Measurements from ENCODE around the gene CEL.

- TF ChIP-seq CTCF (IDR thresholded peaks at IDR 0.05), result no peak
- TF ChIP-seq POLR2A (IDR thresholded peaks at IDR 0.05), result no peak
Measured at GRCh38 chr9:133071484-133072150, 9.8 kb downstream of the CEL start.
